Breast epithelium (tissue), 4 donors: ENCODE data around the gene RABAC1. TPM values are rescaled to one million over a fixed set of nuclear protein-coding genes. Genes with fewer than 3 reads are reported as not detected.
"Not testable (repeated sequence)": the region's sequence is repeated elsewhere in the genome, so short reads cannot be mapped to it uniquely, and the experiment has no call there.

Source experiments
- DNase-seq, 2 donors: peaks; one replicate each; pipeline ENCODE4 v3.0.0-alpha.2; 2019; ENCODE audit warnings: low spot score in 2 of 2
- H3K27ac ChIP-seq, 2 donors: fragments of 200-600 bp; sonication (generic) in 1 of 2; one replicate each; pipeline ENCODE4 v1.5.1; 2016 to 2019; ENCODE audit warnings: mild to moderate bottlenecking in 1 of 2
- H3K27me3 ChIP-seq, 2 donors: fragments of 200-600 bp; sonication (generic) in 1 of 2; one replicate each; pipeline versions ENCODE4 v1.5.1 to v1.6.0; 2017 to 2019; ENCODE audit warnings: control low read depth in 1 of 2, mild to moderate bottlenecking in 1 of 2
- H3K36me3 ChIP-seq: fragments of 200-600 bp; one replicate; pipeline ENCODE4 v1.5.1; 2019
- H3K4me1 ChIP-seq, 2 donors: fragments of 200-600 bp; sonication (generic); one replicate each; pipeline ENCODE4 v1.5.1; 2016 to 2019; ENCODE audit warnings: control low read depth in 1 of 2
- H3K4me3 ChIP-seq, 3 donors: fragments of 200-600 bp; sonication (generic); 1 replicate in 2 of 3; 2 replicates in 1 of 3; pipeline ENCODE4 v1.5.1; 2016 to 2019; ENCODE audit warnings: mild to moderate bottlenecking in 3 of 3, moderate library complexity in 2 of 3
- H3K9me3 ChIP-seq, 2 donors: fragments of 200-600 bp; sonication (generic) in 1 of 2; one replicate each; pipeline ENCODE4 v1.5.1; 2016 to 2019; ENCODE audit warnings: control low read depth in 1 of 2
- CTCF ChIP-seq, 3 donors: fragments of 450-650 bp; IDR thresholded peaks; one replicate each; pipeline ENCODE4 v1.5.1; 2016 to 2017; ENCODE audit warnings: antibody characterized with exemption in 3 of 3, mild to moderate bottlenecking in 3 of 3, moderate library complexity in 3 of 3
- POLR2A ChIP-seq: fragments of 450-650 bp; IDR thresholded peaks from one replicate; pipeline ENCODE4 v1.6.1; 2016; ENCODE audit warnings: antibody characterized with exemption, mild to moderate bottlenecking, moderate library complexity
- POLR2AphosphoS5 ChIP-seq, 3 donors: sonication (generic); formaldehyde crosslinking; IDR thresholded peaks; one replicate each; pipeline ENCODE4 v1.6.1; 2017; ENCODE audit warnings: antibody characterized with exemption in 3 of 3
- intact Hi-C: fragments of 100-400 bp; cut with DNase I; formaldehyde crosslinking; loops from one replicate; pipeline ENCODE4 v1.15.1; 2023; ENCODE audit warnings: low total_unique reads
- total RNA-seq, 3 donors: library from RNA; depleted of rRNA; stranded (reverse); fragments of >200 nt; gene quantifications; one replicate each; pipeline ENCODE4 v1.1.0, GENCODE V29; 2016

RABAC1 gene
- total RNA-seq, 3 donors from 2014 or later, result 150 to 190 (median 153) TPM

- DNase-seq, result no peak
- H3K4me3 ChIP-seq, result peak overlapping the region; percentile 32 to 66 (median 64)
- H3K27me3 ChIP-seq, result peaks cover 2 to 35% of the 10 kb centered on the region in 2 donors
- TF ChIP-seq POLR2AphosphoS5 (IDR thresholded peaks at IDR 0.05) (no peak), POLR2A (no peak), CTCF (IDR thresholded peaks at IDR 0.05) (no peak)
- intact Hi-C loops, result no loop called here
- no peaks in the 10 kb centered on the region for H3K36me3 ChIP-seq
- peaks cover 0 to 5% of the 10 kb centered on the region in 2 donors for H3K4me1 ChIP-seq
- H3K27ac ChIP-seq, result no peak overlapping the region
- H3K9me3 ChIP-seq, result no peaks in the 10 kb centered on the region
Measured at GRCh38 chr19:41939861-41940730, 19.0 kb downstream of the RABAC1 start.

- peaks cover 2 to 36% of the 10 kb centered on the region in 2 donors for H3K27me3 ChIP-seq
- intact Hi-C loops, DNase-seq, H3K4me1 ChIP-seq, H3K36me3 ChIP-seq, H3K4me3 ChIP-seq, H3K9me3 ChIP-seq, H3K27ac ChIP-seq: not testable (repeated sequence)
Measured at GRCh38 chr19:41939209-41939608, 19.9 kb downstream of the RABAC1 start.

- H3K4me1 ChIP-seq, result peaks cover 0 to 5% of the 10 kb centered on the region in 2 donors
- intact Hi-C loops, result no loop called here
- no peak for TF ChIP-seq CTCF (IDR thresholded peaks at IDR 0.05)
- no peak for TF ChIP-seq POLR2A
- no peak for TF ChIP-seq POLR2AphosphoS5 (IDR thresholded peaks at IDR 0.05)
- no peak overlapping the region for H3K4me3 ChIP-seq
- no peaks in the 10 kb centered on the region for H3K9me3 ChIP-seq
- no peak for DNase-seq
- H3K36me3 ChIP-seq, result no peaks in the 10 kb centered on the region
- no peak overlapping the region for H3K27ac ChIP-seq
- H3K27me3 ChIP-seq, result peaks cover 2 to 39% of the 10 kb centered on the region in 2 donors
Measured at GRCh38 chr19:41937525-41938468, 21.3 kb downstream of the RABAC1 start.

GRCh38 chr19:41936961-41937360 is 22.2 kb downstream of the RABAC1 start:
- intact Hi-C loops, result no loop called here
- Histone ChIP-seq H3K27me3 (peaks cover 2 to 47% of the 10 kb centered on the region in 2 donors), H3K9me3 (no peaks in the 10 kb centered on the region), H3K4me1 (peaks cover 0 to 5% of the 10 kb centered on the region in 2 donors), H3K36me3 (no peaks in the 10 kb centered on the region), H3K27ac (no peak overlapping the region), H3K4me3 (no peak overlapping the region)
- DNase-seq, result no peak
- TF ChIP-seq POLR2AphosphoS5 (IDR thresholded peaks at IDR 0.05), result no peak
- TF ChIP-seq CTCF (IDR thresholded peaks at IDR 0.05), result no peak
- TF ChIP-seq POLR2A, result no peak

- intact Hi-C loops, result no loop called here
- no peak overlapping the region for H3K27ac ChIP-seq
- H3K4me3 ChIP-seq, result no peak overlapping the region
- H3K27me3 ChIP-seq, result peaks cover 2 to 53% of the 10 kb centered on the region in 2 donors
- no peaks in the 10 kb centered on the region for H3K9me3 ChIP-seq
- peaks cover 0 to 5% of the 10 kb centered on the region in 2 donors for H3K4me1 ChIP-seq
- no peaks in the 10 kb centered on the region for H3K36me3 ChIP-seq
- no peak for DNase-seq
- TF ChIP-seq POLR2AphosphoS5 (IDR thresholded peaks at IDR 0.05) (no peak), POLR2A (no peak), CTCF (IDR thresholded peaks at IDR 0.05) (no peak)
Measured at GRCh38 chr19:41936416-41936850, 22.7 kb downstream of the RABAC1 start.
